ENCODE data around the gene FGF19. TPM values are rescaled to one million over a fixed set of nuclear protein-coding genes. Genes with fewer than 3 reads are reported as not detected.

FGF19 gene
- total RNA-seq, 4 donors from 2014 or later: not detected

DNA sequence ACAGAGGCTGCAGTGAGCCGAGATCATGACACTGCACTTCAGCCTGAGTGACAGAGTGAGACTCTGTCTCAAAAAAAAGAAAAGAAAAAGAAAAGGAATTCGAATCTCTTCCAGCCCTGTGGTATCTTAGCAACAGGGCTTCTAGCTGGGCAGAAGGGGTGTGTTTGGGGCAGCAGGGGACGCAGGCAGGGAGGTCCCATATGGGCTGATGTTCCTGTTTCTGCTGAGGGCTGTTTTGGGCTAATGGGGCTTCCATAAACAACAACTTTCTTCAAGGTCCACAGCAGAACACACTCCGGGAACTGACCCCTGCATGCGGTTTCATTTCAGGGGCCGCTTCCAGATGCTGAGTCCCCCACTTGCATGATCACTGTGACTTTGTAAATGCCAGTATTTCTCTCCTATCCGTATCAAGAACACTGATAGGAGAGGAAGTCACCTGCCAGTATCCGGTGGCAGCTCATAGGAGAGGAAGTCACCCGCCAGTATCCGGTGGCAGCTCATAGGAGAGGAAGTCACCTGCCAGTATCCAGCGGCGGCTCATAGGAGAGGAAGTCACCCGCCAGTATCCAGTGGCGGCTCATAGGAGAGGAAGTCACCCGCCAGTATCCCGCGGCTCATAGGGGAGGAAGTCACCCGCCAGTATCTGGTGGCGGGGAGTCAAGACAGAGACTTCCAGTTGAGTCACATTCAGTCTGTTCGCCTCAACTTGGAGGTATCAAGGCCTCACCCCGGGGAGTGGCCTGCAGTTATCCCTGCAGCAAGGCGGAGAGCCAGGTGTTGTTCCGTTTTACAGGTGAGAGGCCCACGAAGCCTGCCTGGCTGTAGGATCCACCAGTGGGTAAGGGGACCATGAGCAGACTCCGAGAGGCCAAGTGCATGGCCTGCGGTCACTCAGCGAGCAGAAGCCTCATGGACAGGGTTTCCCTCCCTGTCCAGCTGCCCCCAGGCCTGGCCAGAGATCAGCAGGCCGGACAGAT, 8.3 kb upstream of the FGF19 start:
- no peak overlapping the region for H3K27ac ChIP-seq
- no peaks in the 10 kb centered on the region for H3K9me3 ChIP-seq
- H3K4me3 ChIP-seq: no peak overlapping the region
- H3K36me3 ChIP-seq: no peaks in the 10 kb centered on the region
- intact Hi-C loops (cut with DNase I): no loop called here
- H3K27me3 ChIP-seq: peaks cover 0 to 84% (median 0%) of the 10 kb centered on the region in 4 donors
- peaks cover 0 to 4% (median 0%) of the 10 kb centered on the region in 3 donors for H3K4me1 ChIP-seq
- DNase-seq: no peak
- 59 to 62% methylated on average over 22 of the region's 28 CpGs for WGBS, 2 donors
- no peak for TF ChIP-seq POLR2A (IDR thresholded peaks at IDR 0.05)
- TF ChIP-seq, protein P1, sequence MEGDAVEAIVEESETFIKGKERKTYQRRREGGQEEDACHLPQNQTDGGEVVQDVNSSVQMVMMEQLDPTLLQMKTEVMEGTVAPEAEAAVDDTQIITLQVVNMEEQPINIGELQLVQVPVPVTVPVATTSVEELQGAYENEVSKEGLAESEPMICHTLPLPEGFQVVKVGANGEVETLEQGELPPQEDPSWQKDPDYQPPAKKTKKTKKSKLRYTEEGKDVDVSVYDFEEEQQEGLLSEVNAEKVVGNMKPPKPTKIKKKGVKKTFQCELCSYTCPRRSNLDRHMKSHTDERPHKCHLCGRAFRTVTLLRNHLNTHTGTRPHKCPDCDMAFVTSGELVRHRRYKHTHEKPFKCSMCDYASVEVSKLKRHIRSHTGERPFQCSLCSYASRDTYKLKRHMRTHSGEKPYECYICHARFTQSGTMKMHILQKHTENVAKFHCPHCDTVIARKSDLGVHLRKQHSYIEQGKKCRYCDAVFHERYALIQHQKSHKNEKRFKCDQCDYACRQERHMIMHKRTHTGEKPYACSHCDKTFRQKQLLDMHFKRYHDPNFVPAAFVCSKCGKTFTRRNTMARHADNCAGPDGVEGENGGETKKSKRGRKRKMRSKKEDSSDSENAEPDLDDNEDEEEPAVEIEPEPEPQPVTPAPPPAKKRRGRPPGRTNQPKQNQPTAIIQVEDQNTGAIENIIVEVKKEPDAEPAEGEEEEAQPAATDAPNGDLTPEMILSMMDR (IDR thresholded peaks at IDR 0.05): no peak

DNA sequence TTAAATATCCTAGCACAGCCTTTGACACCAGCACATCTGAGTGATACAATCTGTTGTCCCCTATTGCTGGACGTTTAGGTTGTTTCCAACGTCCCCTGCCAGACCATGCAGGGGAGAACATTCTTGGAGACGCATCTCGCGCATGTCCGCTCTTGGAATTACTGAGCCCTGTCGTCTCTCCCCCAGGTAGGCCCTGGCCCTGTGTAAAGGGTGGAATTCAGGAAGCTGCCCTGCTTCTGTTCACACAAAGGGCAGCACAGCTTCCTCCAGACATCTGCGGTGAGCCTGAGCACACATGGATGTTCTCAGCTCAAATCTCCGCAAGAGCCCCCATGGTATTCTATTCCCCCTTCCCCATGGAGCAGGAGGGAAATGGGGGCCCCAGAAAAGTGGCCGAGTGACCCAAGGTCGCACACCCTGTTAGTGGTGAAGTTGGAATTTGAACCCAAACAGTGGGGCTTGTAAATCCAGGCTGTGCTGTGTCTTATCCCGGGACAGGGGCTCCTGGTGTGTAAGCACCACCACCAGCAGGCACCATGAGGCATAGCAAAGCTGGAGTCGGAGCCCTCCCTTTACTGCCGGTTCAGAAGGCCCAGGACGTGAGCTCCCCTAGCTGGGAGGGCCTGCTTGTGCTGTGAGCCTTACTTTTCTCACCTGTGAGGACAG, 5.0 kb upstream of the FGF19 start:
- no peak overlapping the region for H3K27ac ChIP-seq
- H3K36me3 ChIP-seq: no peaks in the 10 kb centered on the region
- no peak for DNase-seq
- WGBS, 2 donors: 66 to 82% methylated on average over 12 to 14 of the region's 15 CpGs
- intact Hi-C loops (cut with DNase I): loop anchor here (10.0 kb wide), 1 partner anchor 176 kb away; no protein-coding TSS in a partner anchor
- H3K27me3 ChIP-seq: peaks cover 6 to 88% (median 14%) of the 10 kb centered on the region in 4 donors
- TF ChIP-seq, protein P1 (IDR thresholded peaks at IDR 0.05): no peak
- no peak for TF ChIP-seq POLR2A (IDR thresholded peaks at IDR 0.05)
- peaks cover 6 to 26% (median 9%) of the 10 kb centered on the region in 3 donors for H3K4me1 ChIP-seq
- H3K9me3 ChIP-seq: no peaks in the 10 kb centered on the region
- H3K4me3 ChIP-seq: no peak overlapping the region

DNA sequence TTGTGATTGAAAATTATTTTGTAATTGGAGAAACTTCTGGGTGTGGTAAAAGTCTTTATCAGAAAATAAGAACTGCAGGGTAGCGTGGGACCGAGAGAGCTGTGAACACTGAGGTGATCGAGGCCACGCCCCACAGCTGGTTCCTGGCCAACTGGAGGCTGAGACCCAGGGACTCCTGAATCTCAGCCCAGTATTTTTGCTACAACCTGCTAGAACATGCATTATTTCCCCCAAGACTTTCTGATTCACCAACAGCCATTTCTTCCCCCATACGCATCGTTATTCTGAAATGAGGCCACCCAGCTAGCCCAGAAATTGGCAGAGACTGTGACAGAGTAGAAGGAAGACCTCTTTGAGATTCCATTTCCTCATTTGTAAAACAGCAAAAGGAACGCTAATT, 3.4 kb upstream of the FGF19 start:
- no peaks in the 10 kb centered on the region for H3K9me3 ChIP-seq
- H3K4me3 ChIP-seq: peak overlapping the region in 1 of 4 donors; percentile 30
- H3K36me3 ChIP-seq: no peaks in the 10 kb centered on the region
- intact Hi-C loops (cut with DNase I): loop anchor here (10.0 kb wide), 1 partner anchor 178 kb away; no protein-coding TSS in a partner anchor
- WGBS, 2 donors: 20 to 22% methylated on average over 6 to 7 of the region's 7 CpGs
- no peak for DNase-seq
- peaks cover 9 to 43% (median 16%) of the 10 kb centered on the region in 3 donors for H3K4me1 ChIP-seq
- TF ChIP-seq, protein P1 (IDR thresholded peaks at IDR 0.05): no peak
- TF ChIP-seq POLR2A (IDR thresholded peaks at IDR 0.05): no peak
- no peak overlapping the region for H3K27ac ChIP-seq
- H3K27me3 ChIP-seq: peaks cover 20 to 89% (median 23%) of the 10 kb centered on the region in 4 donors

DNA sequence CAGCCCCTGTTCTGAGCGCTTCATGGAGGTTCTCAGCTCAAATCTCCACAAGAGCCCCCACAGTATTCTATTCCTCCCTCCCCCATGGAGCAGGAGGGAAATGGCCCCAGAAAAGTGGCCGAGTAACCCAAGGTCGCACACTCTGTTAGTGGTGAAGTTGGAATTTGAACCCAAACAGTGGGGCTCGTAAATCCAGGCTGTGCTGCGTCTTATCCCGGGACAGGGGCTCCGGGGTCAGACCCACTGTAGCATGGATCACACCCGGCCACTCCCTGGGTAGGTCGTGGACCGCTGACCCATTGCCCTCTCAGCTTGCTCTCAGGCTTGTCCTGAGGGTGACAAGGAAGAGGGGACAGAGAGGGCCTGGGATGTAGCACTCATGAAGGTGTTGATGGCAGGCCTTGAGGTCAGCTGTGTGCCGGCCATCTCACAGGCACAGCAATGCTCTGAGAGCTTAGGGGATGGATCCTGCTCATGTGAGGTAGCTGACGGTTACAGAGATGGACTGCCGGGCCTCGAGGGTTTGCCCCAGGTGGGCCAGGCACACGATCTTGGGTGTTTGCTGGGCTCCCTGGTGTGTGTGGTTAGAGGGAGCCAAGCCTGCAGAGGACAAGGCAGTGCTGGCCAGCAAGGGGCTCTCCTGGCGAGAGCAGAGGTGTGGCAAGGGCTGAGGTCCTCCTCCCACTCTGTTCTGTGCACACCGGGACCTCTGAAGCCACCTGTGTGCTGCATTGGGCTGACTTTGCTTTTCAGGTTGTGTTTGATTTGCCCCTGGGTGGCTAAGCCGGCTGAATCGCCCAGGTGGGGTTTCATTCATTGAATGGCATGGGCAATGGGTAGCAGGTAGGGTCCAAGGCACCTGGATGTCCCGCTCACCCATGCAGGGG, 2.3 kb upstream of the FGF19 start:
- H3K9me3 ChIP-seq: no peaks in the 10 kb centered on the region
- 60% methylated on average over 10 to 12 of the region's 20 CpGs for WGBS, 2 donors
- TF ChIP-seq, protein P1 (IDR thresholded peaks at IDR 0.05): no peak
- TF ChIP-seq POLR2A (IDR thresholded peaks at IDR 0.05): no peak
- no peak overlapping the region for H3K27ac ChIP-seq
- no peak overlapping the region for H3K4me3 ChIP-seq
- no peaks in the 10 kb centered on the region for H3K36me3 ChIP-seq
- intact Hi-C loops (cut with DNase I): loop anchor here (10.0 kb wide), 1 partner anchor 179 kb away; no protein-coding TSS in a partner anchor
- DNase-seq: no peak
- H3K27me3 ChIP-seq: peaks cover 22 to 92% (median 26%) of the 10 kb centered on the region in 4 donors
- peaks cover 9 to 46% (median 16%) of the 10 kb centered on the region in 3 donors for H3K4me1 ChIP-seq
